ENCODE results near the gene GYS1. TPM values are rescaled to one million over a fixed set of nuclear protein-coding genes. Genes with fewer than 3 reads are reported as not detected.
A peak's percentile ranks its signal among the peaks of the same experiment; 100 is the strongest.

The GYS1 gene
- total RNA-seq, 1 donor from 2014 or later = 57.4 TPM

- H3K4me3 Mint-ChIP-seq (ENCODE audit: low read depth) = no peak overlapping the region
- no peaks in the 10 kb centered on the region for H3K4me1 Mint-ChIP-seq (ENCODE audit: low read depth)
- peaks cover 20% of the 10 kb centered on the region for H3K36me3 Mint-ChIP-seq (ENCODE audit: insufficient read depth)
- H3K27me3 Mint-ChIP-seq = no peaks in the 10 kb centered on the region
- no peaks in the 10 kb centered on the region for H3K9me3 Mint-ChIP-seq (ENCODE audit: low read depth)
- peak overlapping the region; percentile 33 for H3K27ac Mint-ChIP-seq
- no peak for DNase-seq (ENCODE audit: low spot score, unreplicated experiment)
- no peak for TF ChIP-seq CTCF (IDR thresholded peaks at IDR 0.05; ENCODE audit: unreplicated experiment)
Measured at GRCh38 chr19:48975947-48976847, 16.9 kb downstream of the GYS1 start.

GRCh38 chr19:48970923-48971395 is 22.1 kb downstream of the GYS1 start:
- H3K27me3 Mint-ChIP-seq = no peaks in the 10 kb centered on the region
- H3K4me3 Mint-ChIP-seq (ENCODE audit: low read depth) = no peak overlapping the region
- peak; percentile 69 for DNase-seq (ENCODE audit: low spot score, unreplicated experiment)
- H3K9me3 Mint-ChIP-seq (ENCODE audit: low read depth) = no peaks in the 10 kb centered on the region
- TF ChIP-seq CTCF (IDR thresholded peaks at IDR 0.05; ENCODE audit: unreplicated experiment) = peak; percentile 91
- peaks cover 24% of the 10 kb centered on the region for H3K36me3 Mint-ChIP-seq (ENCODE audit: insufficient read depth)
- peaks cover 12% of the 10 kb centered on the region for H3K4me1 Mint-ChIP-seq (ENCODE audit: low read depth)
- peak overlapping the region; percentile 79 for H3K27ac Mint-ChIP-seq

GRCh38 chr19:48970139-48970766 is 22.9 kb downstream of the GYS1 start:
- Mint-ChIP-seq H3K36me3 (ENCODE audit: insufficient read depth) (peaks cover 28% of the 10 kb centered on the region), H3K27ac (no peak overlapping the region), H3K4me1 (ENCODE audit: low read depth) (peaks cover 13% of the 10 kb centered on the region), H3K27me3 (no peaks in the 10 kb centered on the region), H3K4me3 (ENCODE audit: low read depth) (no peak overlapping the region), H3K9me3 (ENCODE audit: low read depth) (no peaks in the 10 kb centered on the region)
- DNase-seq (ENCODE audit: low spot score, unreplicated experiment) = no peak
- TF ChIP-seq CTCF (IDR thresholded peaks at IDR 0.05; ENCODE audit: unreplicated experiment) = no peak

- peaks cover 17% of the 10 kb centered on the region for H3K4me1 Mint-ChIP-seq (ENCODE audit: low read depth)
- H3K27me3 Mint-ChIP-seq = no peaks in the 10 kb centered on the region
- no peak for TF ChIP-seq CTCF (IDR thresholded peaks at IDR 0.05; ENCODE audit: unreplicated experiment)
- peaks cover 28% of the 10 kb centered on the region for H3K36me3 Mint-ChIP-seq (ENCODE audit: insufficient read depth)
- peak overlapping the region; percentile 20 for H3K27ac Mint-ChIP-seq
- H3K4me3 Mint-ChIP-seq (ENCODE audit: low read depth) = no peak overlapping the region
- H3K9me3 Mint-ChIP-seq (ENCODE audit: low read depth) = no peaks in the 10 kb centered on the region
- no peak for DNase-seq (ENCODE audit: low spot score, unreplicated experiment)
Measured at GRCh38 chr19:48969276-48970138, 23.6 kb downstream of the GYS1 start.

GRCh38 chr19:48968813-48969218 is 24.3 kb downstream of the GYS1 start:
- Mint-ChIP-seq H3K27ac (peak overlapping the region; percentile 20), H3K4me1 (ENCODE audit: low read depth) (peaks cover 24% of the 10 kb centered on the region), H3K36me3 (ENCODE audit: insufficient read depth) (peaks cover 28% of the 10 kb centered on the region), H3K27me3 (no peaks in the 10 kb centered on the region), H3K9me3 (ENCODE audit: low read depth) (no peaks in the 10 kb centered on the region), H3K4me3 (ENCODE audit: low read depth) (no peak overlapping the region)
- TF ChIP-seq CTCF (IDR thresholded peaks at IDR 0.05; ENCODE audit: unreplicated experiment) = no peak
- DNase-seq (ENCODE audit: low spot score, unreplicated experiment) = no peak
